Measurements from ENCODE around the gene ABI1.

- no peak for TF ChIP-seq POLR2A (IDR thresholded peaks at IDR 0.05; ENCODE audit: low read depth, low read length)
- no peak for TF ChIP-seq CTCF (conservative IDR thresholded peaks at IDR 0.05; ENCODE audit: low read depth, low read length)
These were observed 49.0 kb upstream of the ABI1 start for GRCh38 chr10:26909753-26910152.
